ENCODE results near the gene DENND5B. TPM values are rescaled to one million over a fixed set of nuclear protein-coding genes. Genes with fewer than 3 reads are reported as not detected.

The DENND5B gene
- total RNA-seq, 1 experiment from 2014 or later: 13.8 TPM

- TF ChIP-seq E2F4 (CRISPR knock-in tag; IDR thresholded peaks at IDR 0.05; ENCODE audit: borderline replicate concordance, low read depth) (no peak), TEAD1 (CRISPR knock-in tag; IDR thresholded peaks at IDR 0.05) (peak; percentile 68; the same call in 1 of the 2 replicates), MYBL2 (CRISPR knock-in tag; IDR thresholded peaks at IDR 0.05) (no peak), CREM (CRISPR knock-in tag; IDR thresholded peaks at IDR 0.05) (no peak), ESRRA (CRISPR knock-in tag; IDR thresholded peaks at IDR 0.05; ENCODE audit: borderline replicate concordance) (no peak), RELA (CRISPR knock-in tag; IDR thresholded peaks at IDR 0.05; ENCODE audit: borderline replicate concordance) (no peak), ZNF281 (CRISPR knock-in tag; IDR thresholded peaks at IDR 0.05) (peak; percentile 87; the same call in 1 of the 2 replicates), ETV6 (CRISPR knock-in tag; IDR thresholded peaks at IDR 0.05) (peak; percentile 16; the same call in 1 of the 2 replicates), TEAD4 (CRISPR knock-in tag; IDR thresholded peaks at IDR 0.05) (peak; percentile 42; the same call in 1 of the 2 replicates), GABPB1 (CRISPR knock-in tag; IDR thresholded peaks at IDR 0.05) (peak; percentile 43; the same call in 1 of the 2 replicates)
- CTCF ChIA-PET: interaction anchor here (0.6 to 1.8 kb wide), 8 partner anchors 8 to 98 kb away, joined by 3 to 14 read pairs (median 4); partner anchors contain the start of gene SINHCAF
These were observed 220.2 kb downstream of the DENND5B start for GRCh38 chr12:31370531-31371255.

GRCh38 chr12:31369712-31370521 is 221.0 kb downstream of the DENND5B start:
- peak; percentile 29 for DNase-seq (ENCODE audit: low spot score)

More at GRCh38 chr12:31370531-31371255, 220.2 kb downstream of the DENND5B start:
- H3K4me3 Mint-ChIP-seq: peak overlapping the region; percentile 70
- ATAC-seq: peak; percentile 88
- POLR2A ChIA-PET: interaction anchor here (0.6 to 2.8 kb wide), 14 partner anchors 8 to 750 kb away, joined by 3 to 71 read pairs (median 7); partner anchors contain the start of gene SINHCAF
- H3K4me1 Mint-ChIP-seq: peaks cover 44% of the 10 kb centered on the region
- H3K36me3 Mint-ChIP-seq: no peaks in the 10 kb centered on the region
- no peaks in the 10 kb centered on the region for H3K27me3 Mint-ChIP-seq (ENCODE audit: low read depth)
- H3K27ac Mint-ChIP-seq: peak overlapping the region; percentile 100
- peak; percentile 72 for DNase-seq (ENCODE audit: low spot score)
- H3K9me3 Mint-ChIP-seq: no peaks in the 10 kb centered on the region

GRCh38 chr12:31368666-31369361 is 222.1 kb downstream of the DENND5B start:
- ChIA-PET CTCF (interaction anchor here (0.6 to 1.5 kb wide), 4 partner anchors 31 to 97 kb away, joined by 3 read pairs; no protein-coding TSS in a partner anchor), POLR2A (interaction anchor here (0.5 to 2.1 kb wide), 6 partner anchors 11 to 284 kb away, joined by 3 to 26 read pairs (median 7); partner anchors contain the start of gene SINHCAF)
- peak; percentile 33 for DNase-seq (ENCODE audit: low spot score)
- Mint-ChIP-seq H3K4me3 (peak overlapping the region; percentile 70), H3K9me3 (no peaks in the 10 kb centered on the region), H3K4me1 (peaks cover 55% of the 10 kb centered on the region), H3K27ac (peak overlapping the region; percentile 100), H3K36me3 (no peaks in the 10 kb centered on the region), H3K27me3 (ENCODE audit: low read depth) (no peaks in the 10 kb centered on the region)
- peak; percentile 12 for ATAC-seq
- no peak for TF ChIP-seq ELF4 (CRISPR knock-in tag; IDR thresholded peaks at IDR 0.05; ENCODE audit: low read depth)
- TF ChIP-seq PRRX2 (CRISPR knock-in tag; IDR thresholded peaks at IDR 0.05): no peak
- no peak for TF ChIP-seq ZMAT4 (CRISPR knock-in tag; IDR thresholded peaks at IDR 0.05)

More at GRCh38 chr12:31369712-31370521, 221.0 kb downstream of the DENND5B start:
- H3K4me1 Mint-ChIP-seq: peaks cover 46% of the 10 kb centered on the region
- TF ChIP-seq RELA (CRISPR knock-in tag; IDR thresholded peaks at IDR 0.05; ENCODE audit: borderline replicate concordance): no peak
- no peak for TF ChIP-seq RORB (CRISPR knock-in tag; IDR thresholded peaks at IDR 0.05)
- peak; percentile 41; the same call in 1 of the 2 replicates for TF ChIP-seq ZNF121 (CRISPR knock-in tag; IDR thresholded peaks at IDR 0.05)
- H3K36me3 Mint-ChIP-seq: no peaks in the 10 kb centered on the region
- no peaks in the 10 kb centered on the region for H3K27me3 Mint-ChIP-seq (ENCODE audit: low read depth)
- no peaks in the 10 kb centered on the region for H3K9me3 Mint-ChIP-seq
- H3K4me3 Mint-ChIP-seq: peak overlapping the region; percentile 70
- H3K27ac Mint-ChIP-seq: peak overlapping the region; percentile 100
- peak; percentile 12 for ATAC-seq
- ChIA-PET POLR2A (interaction anchor here (0.6 to 2.8 kb wide), 11 partner anchors 8 to 80 kb away, joined by 3 to 71 read pairs (median 24); partner anchors contain the start of gene SINHCAF), CTCF (interaction anchor here (1.5 to 1.8 kb wide), 3 partner anchors 7 to 98 kb away, joined by 3 to 14 read pairs (median 10); no protein-coding TSS in a partner anchor)
